Measurements from ENCODE around the gene POC1B.

DNA sequence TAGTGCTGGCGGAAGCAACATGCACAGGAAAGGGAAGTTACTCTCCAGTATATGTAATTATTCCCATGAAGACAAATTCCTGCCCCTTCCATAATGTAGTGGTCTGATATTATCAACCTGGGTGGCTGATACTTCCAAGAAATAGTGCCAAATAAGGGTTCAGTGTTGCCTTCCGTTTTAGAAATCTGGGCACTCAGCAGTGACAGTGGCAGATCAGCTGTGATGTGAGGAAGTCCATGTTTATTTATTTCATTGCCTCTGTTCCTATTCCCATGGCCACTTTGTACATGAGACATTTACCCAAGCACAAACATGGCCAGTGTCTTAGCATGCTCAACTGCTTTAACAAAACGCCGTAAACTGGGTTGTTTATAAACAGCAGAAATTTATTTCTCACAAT lies 20.3 kb upstream of the POC1B start:
- TF ChIP-seq, protein P1, sequence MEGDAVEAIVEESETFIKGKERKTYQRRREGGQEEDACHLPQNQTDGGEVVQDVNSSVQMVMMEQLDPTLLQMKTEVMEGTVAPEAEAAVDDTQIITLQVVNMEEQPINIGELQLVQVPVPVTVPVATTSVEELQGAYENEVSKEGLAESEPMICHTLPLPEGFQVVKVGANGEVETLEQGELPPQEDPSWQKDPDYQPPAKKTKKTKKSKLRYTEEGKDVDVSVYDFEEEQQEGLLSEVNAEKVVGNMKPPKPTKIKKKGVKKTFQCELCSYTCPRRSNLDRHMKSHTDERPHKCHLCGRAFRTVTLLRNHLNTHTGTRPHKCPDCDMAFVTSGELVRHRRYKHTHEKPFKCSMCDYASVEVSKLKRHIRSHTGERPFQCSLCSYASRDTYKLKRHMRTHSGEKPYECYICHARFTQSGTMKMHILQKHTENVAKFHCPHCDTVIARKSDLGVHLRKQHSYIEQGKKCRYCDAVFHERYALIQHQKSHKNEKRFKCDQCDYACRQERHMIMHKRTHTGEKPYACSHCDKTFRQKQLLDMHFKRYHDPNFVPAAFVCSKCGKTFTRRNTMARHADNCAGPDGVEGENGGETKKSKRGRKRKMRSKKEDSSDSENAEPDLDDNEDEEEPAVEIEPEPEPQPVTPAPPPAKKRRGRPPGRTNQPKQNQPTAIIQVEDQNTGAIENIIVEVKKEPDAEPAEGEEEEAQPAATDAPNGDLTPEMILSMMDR (IDR thresholded peaks at IDR 0.05 in 4 of 5, conservative IDR thresholded peaks at IDR 0.05 in 1 of 5) = no peak
- TF ChIP-seq POLR2A (IDR thresholded peaks at IDR 0.05) = no peak
